MM.1S (cell line): ENCODE measurements around the gene PLEKHH3.
A peak's percentile ranks its signal among the peaks of the same experiment; 100 is the strongest.

Source experiments
- DNase-seq: peaks from one replicate; pipeline ENCODE4 v3.0.0-alpha.2; 2015
- H2AFZ ChIP-seq: fragments of 300-600 bp; sonication (generic); 2 replicates; pipeline ENCODE4 v1.6.0; 2016; ENCODE audit warnings: antibody characterized with exemption, low read length
- H3F3A ChIP-seq: fragments of 300-600 bp; sonication (generic); 2 replicates; pipeline ENCODE4 v1.6.1; 2016; ENCODE audit warnings: mild to moderate bottlenecking, antibody characterized with exemption, low read length, moderate library complexity, mixed read lengths; ENCODE audit not compliant: insufficient read depth
- H3K27ac ChIP-seq: fragments of 300-600 bp; sonication (generic); 2 replicates; pipeline ENCODE4 v1.5.1; 2016; ENCODE audit warnings: mild to moderate bottlenecking, low read length
- H3K27me3 ChIP-seq: fragments of 300-600 bp; sonication (generic); replicated peaks from 2 replicates; pipeline ENCODE4 v1.6.0; 2016; ENCODE audit warnings: low read length; ENCODE audit not compliant: insufficient read depth
- H3K36me3 ChIP-seq: fragments of 300-600 bp; sonication (generic); replicated peaks from 2 replicates; pipeline ENCODE4 v1.6.1; 2016; ENCODE audit warnings: mild to moderate bottlenecking, low read length, mixed read lengths; ENCODE audit not compliant: insufficient read depth
- H3K4me1 ChIP-seq: fragments of 300-600 bp; sonication (generic); 2 replicates; pipeline ENCODE4 v1.6.1; 2016; ENCODE audit warnings: low read length, mixed read lengths
- H3K4me2 ChIP-seq: fragments of 300-600 bp; sonication (generic); 2 replicates; pipeline ENCODE4 v1.6.0; 2016; ENCODE audit warnings: low read depth, low read length
- H3K4me3 ChIP-seq: fragments of 300-600 bp; sonication (generic); 2 replicates; pipeline ENCODE4 v1.5.1; 2016; ENCODE audit warnings: low read length, mixed read lengths
- H3K79me2 ChIP-seq: fragments of 300-600 bp; sonication (generic); 2 replicates; pipeline ENCODE4 v1.6.1; 2016; ENCODE audit warnings: mixed run types, low read length, mixed read lengths
- H3K9ac ChIP-seq: fragments of 300-600 bp; sonication (generic); 2 replicates; pipeline ENCODE4 v1.6.1; 2016; ENCODE audit warnings: low read length, mixed read lengths
- H3K9me2 ChIP-seq: fragments of 300-600 bp; sonication (generic); replicated peaks from 2 replicates; pipeline ENCODE4 v1.6.1; 2016; ENCODE audit warnings: mild to moderate bottlenecking, low read length, mixed read lengths; ENCODE audit not compliant: insufficient read depth
- H3K9me3 ChIP-seq: fragments of 300-600 bp; sonication (generic); replicated peaks from 2 replicates; pipeline ENCODE4 v1.6.1; 2016; ENCODE audit warnings: mild to moderate bottlenecking, low read length, mixed read lengths; ENCODE audit not compliant: insufficient read depth
- H4K20me1 ChIP-seq: fragments of 300-600 bp; sonication (generic); 2 replicates; pipeline ENCODE4 v1.6.1; 2016; ENCODE audit warnings: mild to moderate bottlenecking, low read length, moderate library complexity, mixed read lengths; ENCODE audit not compliant: insufficient read depth
- EZH2 ChIP-seq: fragments of 300-600 bp; sonication (generic); optimal IDR thresholded peaks from 2 replicates; pipeline ENCODE3; 2017; ENCODE audit warnings: low read depth, mild to moderate bottlenecking, antibody characterized with exemption, low read length, mixed read lengths
- EZH2phosphoT487 ChIP-seq: fragments of 300-600 bp; sonication (generic); IDR thresholded peaks from 2 replicates; pipeline ENCODE4 v1.6.1; 2018; ENCODE audit warnings: antibody characterized with exemption, low read length
- TF ChIP-seq, protein P1 (sequence below): fragments of 300-600 bp; sonication (generic); IDR thresholded peaks from 2 replicates; pipeline ENCODE4 v1.5.1; 2016; ENCODE audit warnings: antibody characterized with exemption, low read length, mixed read lengths

Gene PLEKHH3

DNA sequence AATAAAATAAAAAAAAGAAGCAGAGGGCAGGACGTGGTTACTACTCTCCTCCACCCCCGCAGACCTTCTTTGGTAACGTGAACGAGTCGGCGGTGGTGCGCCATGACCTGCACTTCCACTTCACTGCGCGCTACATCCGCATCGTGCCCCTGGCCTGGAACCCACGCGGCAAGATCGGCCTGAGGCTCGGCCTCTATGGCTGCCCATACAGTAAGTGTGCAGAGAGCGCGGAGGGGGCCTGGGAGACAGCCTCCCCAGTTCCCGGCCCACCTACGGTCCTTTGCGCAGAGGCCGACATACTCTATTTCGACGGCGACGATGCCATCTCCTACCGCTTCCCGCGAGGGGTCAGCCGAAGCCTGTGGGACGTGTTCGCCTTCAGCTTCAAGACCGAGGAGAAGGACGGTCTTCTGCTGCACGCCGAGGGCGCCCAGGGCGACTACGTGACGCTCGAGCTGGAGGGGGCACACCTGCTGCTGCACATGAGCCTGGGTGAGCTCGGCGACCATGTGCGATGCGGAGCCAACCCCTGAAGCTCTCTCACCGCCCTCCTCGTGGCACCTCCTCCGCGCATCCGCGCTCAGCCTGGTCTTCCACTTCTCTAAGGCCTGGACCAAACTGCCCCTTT lies 8.2 kb upstream of the PLEKHH3 start:
- H2AFZ ChIP-seq = no peak overlapping the region
- TF ChIP-seq EZH2phosphoT487 = no peak
- TF ChIP-seq, protein P1, sequence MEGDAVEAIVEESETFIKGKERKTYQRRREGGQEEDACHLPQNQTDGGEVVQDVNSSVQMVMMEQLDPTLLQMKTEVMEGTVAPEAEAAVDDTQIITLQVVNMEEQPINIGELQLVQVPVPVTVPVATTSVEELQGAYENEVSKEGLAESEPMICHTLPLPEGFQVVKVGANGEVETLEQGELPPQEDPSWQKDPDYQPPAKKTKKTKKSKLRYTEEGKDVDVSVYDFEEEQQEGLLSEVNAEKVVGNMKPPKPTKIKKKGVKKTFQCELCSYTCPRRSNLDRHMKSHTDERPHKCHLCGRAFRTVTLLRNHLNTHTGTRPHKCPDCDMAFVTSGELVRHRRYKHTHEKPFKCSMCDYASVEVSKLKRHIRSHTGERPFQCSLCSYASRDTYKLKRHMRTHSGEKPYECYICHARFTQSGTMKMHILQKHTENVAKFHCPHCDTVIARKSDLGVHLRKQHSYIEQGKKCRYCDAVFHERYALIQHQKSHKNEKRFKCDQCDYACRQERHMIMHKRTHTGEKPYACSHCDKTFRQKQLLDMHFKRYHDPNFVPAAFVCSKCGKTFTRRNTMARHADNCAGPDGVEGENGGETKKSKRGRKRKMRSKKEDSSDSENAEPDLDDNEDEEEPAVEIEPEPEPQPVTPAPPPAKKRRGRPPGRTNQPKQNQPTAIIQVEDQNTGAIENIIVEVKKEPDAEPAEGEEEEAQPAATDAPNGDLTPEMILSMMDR = no peak
- TF ChIP-seq EZH2 = no peak
- H3K27ac ChIP-seq = no peak overlapping the region
- H3K9ac ChIP-seq = no peak overlapping the region
- no peaks in the 10 kb centered on the region for H3K9me2 ChIP-seq
- H3K4me2 ChIP-seq = no peak overlapping the region
- peaks cover 7% of the 10 kb centered on the region for H3K79me2 ChIP-seq
- H4K20me1 ChIP-seq = no peaks in the 10 kb centered on the region
- no peaks in the 10 kb centered on the region for H3K36me3 ChIP-seq
- peaks cover 10% of the 10 kb centered on the region for H3K4me1 ChIP-seq
- no peaks in the 10 kb centered on the region for H3K9me3 ChIP-seq
- no peak overlapping the region for H3K4me3 ChIP-seq
- peaks cover 17% of the 10 kb centered on the region for H3F3A ChIP-seq
- no peak for DNase-seq
- H3K27me3 ChIP-seq = no peaks in the 10 kb centered on the region

- Histone ChIP-seq H3K79me2 (peaks cover 8% of the 10 kb centered on the region), H3K27ac (no peak overlapping the region), H4K20me1 (no peaks in the 10 kb centered on the region), H3K9me3 (no peaks in the 10 kb centered on the region), H3K4me2 (no peak overlapping the region), H3F3A (peaks cover 30% of the 10 kb centered on the region), H2AFZ (no peak overlapping the region), H3K4me1 (peaks cover 18% of the 10 kb centered on the region), H3K4me3 (no peak overlapping the region), H3K9ac (no peak overlapping the region), H3K9me2 (no peaks in the 10 kb centered on the region), H3K27me3 (no peaks in the 10 kb centered on the region), H3K36me3 (no peaks in the 10 kb centered on the region)
- no peak for DNase-seq
- TF ChIP-seq EZH2phosphoT487 (no peak), EZH2 (no peak)
- TF ChIP-seq, protein P1 = no peak
These were observed 6.7 kb upstream of the PLEKHH3 start for GRCh38 chr17:42683407-42684034.

GRCh38 chr17:42682722-42683403 lies 6.1 kb upstream of the PLEKHH3 start:
- Histone ChIP-seq H2AFZ (0 out of 2 replicates have a peak overlapping the region, but pooled peaks have one; percentile 46), H3K36me3 (no peaks in the 10 kb centered on the region), H3K79me2 (peaks cover 9% of the 10 kb centered on the region), H4K20me1 (no peaks in the 10 kb centered on the region), H3K4me2 (peak overlapping the region; percentile 100; the same call in 1 of the 2 replicates), H3F3A (peaks cover 33% of the 10 kb centered on the region), H3K27ac (no peak overlapping the region), H3K9ac (no peak overlapping the region; the same call in 1 of the 2 replicates), H3K4me3 (peak overlapping the region; percentile 95; the same call in 1 of the 2 replicates), H3K4me1 (peaks cover 18% of the 10 kb centered on the region), H3K9me3 (no peaks in the 10 kb centered on the region), H3K9me2 (no peaks in the 10 kb centered on the region), H3K27me3 (no peaks in the 10 kb centered on the region)
- TF ChIP-seq, protein P1 = no peak
- TF ChIP-seq EZH2phosphoT487 (no peak), EZH2 (no peak)
- DNase-seq = no peak
